Tibial nerve (tissue), 4 donors: ENCODE measurements around the gene OSBPL10.

Experiments used
- EP300 ChIP-seq, 2 donors: sonication (generic); formaldehyde crosslinking; IDR thresholded peaks; one replicate each; pipeline ENCODE4 v1.6.1; 2017; ENCODE audit warnings: antibody characterized with exemption in 2 of 2, mild to moderate bottlenecking in 1 of 2
- POLR2A ChIP-seq, 2 donors: fragments of 450-650 bp; IDR thresholded peaks; one replicate each; pipeline ENCODE4 v1.6.1; 2017; ENCODE audit warnings: antibody characterized with exemption in 2 of 2, mild to moderate bottlenecking in 2 of 2, moderate library complexity in 2 of 2
- TF ChIP-seq, protein P1 (sequence below), 5 experiments: fragments of 200-600 bp in 3 of 5; fragments of 450-650 bp in 2 of 5; sonication (generic) in 3 of 5; IDR thresholded peaks; one replicate each; pipeline ENCODE4 v1.5.1; 2016 to 2019; ENCODE audit warnings: antibody characterized with exemption in 5 of 5, mild to moderate bottlenecking in 3 of 5, moderate library complexity in 2 of 5

DNA sequence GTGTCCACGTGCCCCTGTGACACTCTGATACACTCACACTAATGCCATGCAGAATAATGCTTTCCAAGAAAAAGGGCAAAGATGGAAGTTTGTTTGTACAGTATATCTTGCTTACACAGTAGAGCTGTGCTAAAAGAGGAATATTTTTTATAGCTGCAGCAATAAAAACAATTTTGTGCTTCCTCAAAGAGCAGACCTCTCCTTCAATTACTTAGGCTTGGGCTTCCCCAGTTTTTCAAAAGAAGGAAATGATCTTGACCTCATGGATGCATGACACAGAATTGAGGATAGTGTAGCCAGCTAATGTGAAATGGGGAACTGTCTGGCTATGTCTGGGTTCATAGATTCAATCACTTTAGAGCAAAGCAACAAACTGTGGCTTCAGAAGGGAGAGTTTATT lies 310.9 kb downstream of the OSBPL10 start:
- TF ChIP-seq, protein P1, sequence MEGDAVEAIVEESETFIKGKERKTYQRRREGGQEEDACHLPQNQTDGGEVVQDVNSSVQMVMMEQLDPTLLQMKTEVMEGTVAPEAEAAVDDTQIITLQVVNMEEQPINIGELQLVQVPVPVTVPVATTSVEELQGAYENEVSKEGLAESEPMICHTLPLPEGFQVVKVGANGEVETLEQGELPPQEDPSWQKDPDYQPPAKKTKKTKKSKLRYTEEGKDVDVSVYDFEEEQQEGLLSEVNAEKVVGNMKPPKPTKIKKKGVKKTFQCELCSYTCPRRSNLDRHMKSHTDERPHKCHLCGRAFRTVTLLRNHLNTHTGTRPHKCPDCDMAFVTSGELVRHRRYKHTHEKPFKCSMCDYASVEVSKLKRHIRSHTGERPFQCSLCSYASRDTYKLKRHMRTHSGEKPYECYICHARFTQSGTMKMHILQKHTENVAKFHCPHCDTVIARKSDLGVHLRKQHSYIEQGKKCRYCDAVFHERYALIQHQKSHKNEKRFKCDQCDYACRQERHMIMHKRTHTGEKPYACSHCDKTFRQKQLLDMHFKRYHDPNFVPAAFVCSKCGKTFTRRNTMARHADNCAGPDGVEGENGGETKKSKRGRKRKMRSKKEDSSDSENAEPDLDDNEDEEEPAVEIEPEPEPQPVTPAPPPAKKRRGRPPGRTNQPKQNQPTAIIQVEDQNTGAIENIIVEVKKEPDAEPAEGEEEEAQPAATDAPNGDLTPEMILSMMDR (IDR thresholded peaks at IDR 0.05) = no peak
- TF ChIP-seq POLR2A (IDR thresholded peaks at IDR 0.05) = no peak
- no peak for TF ChIP-seq EP300 (IDR thresholded peaks at IDR 0.05)
